ENCODE measurements around the gene NEU1. TPM values are rescaled to one million over a fixed set of nuclear protein-coding genes. Genes with fewer than 3 reads are reported as not detected.
"Not testable (repeated sequence)": the region's sequence is repeated elsewhere in the genome, so short reads cannot be mapped to it uniquely, and the experiment has no call there.

The NEU1 gene
- total and polyA plus RNA-seq, 2 donors: 20.8 to 21.9 TPM

DNA sequence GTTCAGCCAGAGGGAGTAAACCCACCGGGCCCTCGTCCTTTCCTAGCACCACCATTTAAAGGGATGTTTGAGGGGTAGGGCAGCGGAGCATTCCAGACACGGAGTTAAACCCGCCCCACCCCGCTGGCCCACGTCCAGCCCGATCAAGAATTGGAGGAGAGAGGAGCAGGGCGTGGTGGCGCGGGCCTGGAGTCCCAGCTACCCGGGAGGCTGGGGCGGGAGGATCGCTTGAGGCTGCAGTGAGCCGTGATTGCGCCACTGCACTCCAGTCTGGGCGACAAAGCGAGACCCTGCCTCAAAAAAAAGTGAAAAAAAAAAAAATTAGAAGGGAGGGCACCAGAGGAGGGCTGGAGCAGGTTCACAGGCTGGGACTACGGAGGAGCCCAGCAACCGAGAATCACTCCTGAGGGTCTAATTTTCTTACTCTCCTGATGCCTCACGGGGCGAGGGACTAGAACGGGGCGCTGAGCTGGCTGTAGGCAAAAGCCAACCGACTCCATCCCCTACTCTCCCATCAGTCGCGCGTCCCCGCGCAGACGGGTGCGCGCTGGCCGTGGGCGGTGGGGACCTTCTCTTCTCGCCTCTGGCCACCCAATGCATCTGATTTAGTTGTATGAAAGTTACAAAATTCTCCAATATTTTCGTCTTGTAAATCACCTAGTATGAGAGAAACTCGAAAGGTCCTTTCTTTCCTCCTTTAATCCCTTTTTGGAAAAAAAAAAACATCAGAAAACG is 41.2 kb downstream of the NEU1 start:
- H3K9me3 ChIP-seq (ENCODE audit: control insufficient read depth in 2 of 2, insufficient read depth in 1 of 2, low read length in 1 of 2): peaks cover 0 to 8% of the 10 kb centered on the region in 2 donors
- H3K4me1 ChIP-seq (ENCODE audit: control insufficient read depth in 2 of 2, insufficient read depth in 2 of 2, low read length in 2 of 2): peaks cover 11 to 33% of the 10 kb centered on the region in 2 donors

DNA sequence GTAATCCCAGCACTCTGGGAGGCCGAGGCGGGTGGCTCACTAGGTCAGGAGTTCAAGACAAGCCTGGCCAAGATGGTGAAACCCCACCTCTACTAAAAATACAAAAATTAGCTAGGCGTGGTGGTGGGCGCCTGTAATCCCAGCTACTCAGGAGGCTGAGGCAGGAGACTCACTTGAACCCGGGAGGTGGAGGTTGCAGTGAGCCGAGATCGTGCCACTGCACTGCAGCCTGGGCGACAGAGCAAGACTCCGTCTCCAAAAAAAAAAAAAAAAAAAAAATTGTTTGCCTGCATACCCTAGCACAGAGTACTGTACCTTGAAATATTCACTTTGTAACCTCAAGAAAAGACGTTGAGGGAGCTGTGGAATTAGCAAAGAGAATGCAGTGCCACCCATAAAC is 42.2 kb downstream of the NEU1 start:
- H3K4me3 ChIP-seq (ENCODE audit: low read length in 2 of 2); H3K27ac ChIP-seq (ENCODE audit: low read depth in 1 of 2, low read length in 1 of 2); H3K9me3 ChIP-seq (ENCODE audit: control insufficient read depth in 2 of 2, insufficient read depth in 1 of 2, low read length in 1 of 2); DNase-seq (ENCODE audit: low read depth in 6 of 9, low spot score in 9 of 9); H3K36me3 ChIP-seq (ENCODE audit: control insufficient read depth in 2 of 2, insufficient read depth in 2 of 2, low read length in 1 of 2): not testable (repeated sequence)
- WGBS: 97% methylated on average over 10 of the region's 10 CpGs
- Histone ChIP-seq H3K27me3 (ENCODE audit: control insufficient read depth in 2 of 2, insufficient read depth in 1 of 2, low read length in 1 of 2) (peaks cover 0 to 16% of the 10 kb centered on the region in 2 donors), H3K4me1 (ENCODE audit: control insufficient read depth in 2 of 2, insufficient read depth in 2 of 2, low read length in 2 of 2) (peaks cover 9 to 30% of the 10 kb centered on the region in 2 donors)

More for the DNA sequence above, 41.2 kb downstream of the NEU1 start:
- Histone ChIP-seq H3K27ac (ENCODE audit: low read depth in 1 of 2, low read length in 1 of 2) (peak overlapping the region; percentile 85 to 89), H3K36me3 (ENCODE audit: control insufficient read depth in 2 of 2, insufficient read depth in 2 of 2, low read length in 1 of 2) (no peaks in the 10 kb centered on the region), H3K4me3 (ENCODE audit: low read length in 2 of 2) (peak overlapping the region; percentile 79 to 80), H3K27me3 (ENCODE audit: control insufficient read depth in 2 of 2, insufficient read depth in 1 of 2, low read length in 1 of 2) (peaks cover 0 to 13% of the 10 kb centered on the region in 2 donors)
- DNase-seq (ENCODE audit: low read depth in 6 of 9, low spot score in 9 of 9): peak in 2 of 9 donors; percentile 52 to 53
- 14% methylated on average over 39 of the region's 39 CpGs for WGBS

DNA sequence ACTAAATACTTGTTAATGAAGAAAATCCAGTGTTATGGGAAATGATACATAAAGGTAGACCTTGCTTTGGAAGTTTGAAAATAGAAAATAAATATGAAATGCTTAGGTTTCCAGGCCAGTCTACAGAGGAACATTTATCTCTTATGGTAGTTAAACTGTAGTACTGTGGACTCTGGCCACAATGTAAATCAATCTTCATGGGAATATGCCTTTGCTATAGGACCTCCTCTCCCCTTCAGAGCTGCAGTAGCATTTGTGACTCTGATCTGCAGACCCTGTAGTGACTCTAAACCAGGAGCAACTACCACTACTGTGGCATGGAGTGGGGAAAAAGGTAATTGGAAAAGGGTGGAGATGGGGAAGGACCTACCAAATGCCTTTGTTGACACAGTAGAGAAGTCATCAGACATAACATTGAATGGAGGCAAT is 42.7 kb downstream of the NEU1 start:
- H3K4me3 ChIP-seq (ENCODE audit: low read length in 2 of 2): no peak overlapping the region
- H3K4me1 ChIP-seq (ENCODE audit: control insufficient read depth in 2 of 2, insufficient read depth in 2 of 2, low read length in 2 of 2): peaks cover 9 to 34% of the 10 kb centered on the region in 2 donors
- no peaks in the 10 kb centered on the region for H3K36me3 ChIP-seq (ENCODE audit: control insufficient read depth in 2 of 2, insufficient read depth in 2 of 2, low read length in 1 of 2)
- no peak overlapping the region for H3K27ac ChIP-seq (ENCODE audit: low read depth in 1 of 2, low read length in 1 of 2)
- no peak for DNase-seq (ENCODE audit: low read depth in 6 of 9, low spot score in 9 of 9)
- peaks cover 0 to 21% of the 10 kb centered on the region in 2 donors for H3K27me3 ChIP-seq (ENCODE audit: control insufficient read depth in 2 of 2, insufficient read depth in 1 of 2, low read length in 1 of 2)
- peaks cover 0 to 8% of the 10 kb centered on the region in 2 donors for H3K9me3 ChIP-seq (ENCODE audit: control insufficient read depth in 2 of 2, insufficient read depth in 1 of 2, low read length in 1 of 2)

DNA sequence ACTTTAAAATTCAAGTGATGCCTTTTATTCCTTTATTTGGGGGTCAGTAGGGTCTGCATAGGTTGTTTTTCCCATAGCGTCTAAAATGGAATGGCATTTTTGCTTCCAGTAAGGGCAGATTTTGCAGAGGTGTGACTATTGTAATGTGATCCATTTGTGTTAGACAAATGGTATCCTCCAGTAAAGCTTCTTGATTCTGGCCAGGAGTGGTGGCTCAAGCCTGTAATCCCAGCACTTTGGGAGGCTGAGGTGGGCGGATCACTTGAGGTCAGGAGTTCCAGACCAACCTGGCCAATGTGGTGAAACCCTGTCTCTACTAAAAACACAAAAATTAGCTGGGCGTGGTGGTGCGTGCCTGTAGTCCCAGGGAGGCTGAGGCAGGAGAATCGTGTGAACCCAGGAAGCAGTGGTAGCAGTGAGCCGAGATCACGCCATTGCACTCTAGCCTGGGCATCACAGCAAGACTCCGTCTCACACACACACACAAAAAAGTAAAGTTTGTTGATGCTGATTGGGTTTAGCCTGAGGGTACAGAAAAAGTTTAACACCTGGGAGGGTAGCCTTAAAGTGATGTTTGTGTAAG is 44.6 kb downstream of the NEU1 start:
- not testable (repeated sequence) for H3K36me3 ChIP-seq (ENCODE audit: control insufficient read depth in 2 of 2, insufficient read depth in 2 of 2, low read length in 1 of 2); DNase-seq (ENCODE audit: low read depth in 6 of 9, low spot score in 9 of 9)
- Histone ChIP-seq H3K9me3 (ENCODE audit: control insufficient read depth in 2 of 2, insufficient read depth in 1 of 2, low read length in 1 of 2) (peaks cover 0 to 12% of the 10 kb centered on the region in 2 donors), H3K27ac (ENCODE audit: low read depth in 1 of 2, low read length in 1 of 2) (peak overlapping the region; percentile 43 to 50), H3K4me3 (ENCODE audit: low read length in 2 of 2) (peak overlapping the region; percentile 4 to 42), H3K4me1 (ENCODE audit: control insufficient read depth in 2 of 2, insufficient read depth in 2 of 2, low read length in 2 of 2) (peaks cover 15 to 49% of the 10 kb centered on the region in 2 donors), H3K27me3 (ENCODE audit: control insufficient read depth in 2 of 2, insufficient read depth in 1 of 2, low read length in 1 of 2) (peaks cover 0 to 39% of the 10 kb centered on the region in 2 donors)
- WGBS: 75% methylated on average over 8 of the region's 8 CpGs

DNA sequence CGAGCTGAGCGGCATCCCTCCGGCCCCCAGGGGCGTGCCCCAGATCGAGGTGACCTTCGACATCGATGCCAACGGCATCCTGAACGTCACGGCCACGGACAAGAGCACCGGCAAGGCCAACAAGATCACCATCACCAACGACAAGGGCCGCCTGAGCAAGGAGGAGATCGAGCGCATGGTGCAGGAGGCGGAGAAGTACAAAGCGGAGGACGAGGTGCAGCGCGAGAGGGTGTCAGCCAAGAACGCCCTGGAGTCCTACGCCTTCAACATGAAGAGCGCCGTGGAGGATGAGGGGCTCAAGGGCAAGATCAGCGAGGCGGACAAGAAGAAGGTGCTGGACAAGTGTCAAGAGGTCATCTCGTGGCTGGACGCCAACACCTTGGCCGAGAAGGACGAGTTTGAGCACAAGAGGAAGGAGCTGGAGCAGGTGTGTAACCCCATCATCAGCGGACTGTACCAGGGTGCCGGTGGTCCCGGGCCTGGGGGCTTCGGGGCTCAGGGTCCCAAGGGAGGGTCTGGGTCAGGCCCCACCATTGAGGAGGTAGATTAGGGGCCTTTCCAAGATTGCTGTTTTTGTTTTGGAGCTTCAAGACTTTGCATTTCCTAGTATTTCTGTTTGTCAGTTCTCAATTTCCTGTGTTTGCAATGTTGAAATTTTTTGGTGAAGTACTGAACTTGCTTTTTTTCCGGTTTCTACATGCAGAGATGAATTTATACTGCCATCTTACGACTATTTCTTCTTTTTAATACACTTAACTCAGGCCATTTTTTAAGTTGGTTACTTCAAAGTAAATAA is 45.3 kb downstream of the NEU1 start:
- H3K27me3 ChIP-seq (ENCODE audit: control insufficient read depth in 2 of 2, insufficient read depth in 1 of 2, low read length in 1 of 2): peaks cover 0 to 39% of the 10 kb centered on the region in 2 donors
- peaks cover 12 to 45% of the 10 kb centered on the region in 2 donors for H3K4me1 ChIP-seq (ENCODE audit: control insufficient read depth in 2 of 2, insufficient read depth in 2 of 2, low read length in 2 of 2)
- H3K36me3 ChIP-seq (ENCODE audit: control insufficient read depth in 2 of 2, insufficient read depth in 2 of 2, low read length in 1 of 2): not testable (repeated sequence)
- whole genome bisulfite sequencing: 33% methylated on average over 15 of the region's 37 CpGs
- H3K9me3 ChIP-seq (ENCODE audit: control insufficient read depth in 2 of 2, insufficient read depth in 1 of 2, low read length in 1 of 2): peaks cover 0 to 12% of the 10 kb centered on the region in 2 donors
- DNase-seq (ENCODE audit: low read depth in 6 of 9, low spot score in 9 of 9): peak in 1 of 9 donors; percentile 57
- H3K4me3 ChIP-seq (ENCODE audit: low read length in 2 of 2): peak overlapping the region in 1 of 2 donors; percentile 42
- peak overlapping the region; percentile 50 to 91 for H3K27ac ChIP-seq (ENCODE audit: low read depth in 1 of 2, low read length in 1 of 2)

DNA sequence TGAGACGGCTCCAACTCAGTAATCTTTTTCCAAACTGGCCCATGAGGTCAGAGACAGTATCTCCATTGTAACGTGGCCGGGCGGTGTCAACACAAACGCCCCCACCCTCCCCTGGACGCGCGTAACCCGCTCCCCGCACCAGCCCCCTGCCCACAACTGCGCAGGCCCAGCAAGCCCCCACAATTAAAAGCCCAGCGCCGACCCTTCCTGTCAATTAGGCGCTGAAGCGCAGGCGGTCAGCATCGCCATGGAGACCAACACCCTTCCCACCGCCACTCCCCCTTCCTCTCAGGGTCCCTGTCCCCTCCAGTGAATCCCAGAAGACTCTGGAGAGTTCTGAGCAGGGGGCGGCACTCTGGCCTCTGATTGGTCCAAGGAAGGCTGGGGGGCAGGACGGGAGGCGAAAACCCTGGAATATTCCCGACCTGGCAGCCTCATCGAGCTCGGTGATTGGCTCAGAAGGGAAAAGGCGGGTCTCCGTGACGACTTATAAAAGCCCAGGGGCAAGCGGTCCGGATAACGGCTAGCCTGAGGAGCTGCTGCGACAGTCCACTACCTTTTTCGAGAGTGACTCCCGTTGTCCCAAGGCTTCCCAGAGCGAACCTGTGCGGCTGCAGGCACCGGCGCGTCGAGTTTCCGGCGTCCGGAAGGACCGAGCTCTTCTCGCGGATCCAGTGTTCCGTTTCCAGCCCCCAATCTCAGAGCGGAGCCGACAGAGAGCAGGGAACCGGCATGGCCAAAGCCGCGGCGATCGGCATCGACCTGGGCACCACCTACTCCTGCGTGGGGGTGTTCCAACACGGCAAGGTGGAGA is 47.4 kb downstream of the NEU1 start, which contains the start of the genes HSPA1A and HSPA1L:
HSPA1A (plus strand) TSS at position 519 of the 814 bp plus-strand sequence; CDS start at position 733, 214 bp downstream.
HSPA1L (minus strand) TSS at position 259 of the 814 bp plus-strand sequence. CDS start 3,311 bp downstream, outside the sequence.
- Histone ChIP-seq H3K36me3 (ENCODE audit: control insufficient read depth in 2 of 2, insufficient read depth in 2 of 2, low read length in 1 of 2) (peaks cover 0 to 4% of the 10 kb centered on the region in 2 donors), H3K27ac (ENCODE audit: low read depth in 1 of 2, low read length in 1 of 2) (peak within 1 kb of the TSS; percentile 82 to 91), H3K9me3 (ENCODE audit: control insufficient read depth in 2 of 2, insufficient read depth in 1 of 2, low read length in 1 of 2) (peaks cover 0 to 4% of the 10 kb centered on the region in 2 donors), H3K4me1 (ENCODE audit: control insufficient read depth in 2 of 2, insufficient read depth in 2 of 2, low read length in 2 of 2) (peaks cover 6 to 34% of the 10 kb centered on the region in 2 donors), H3K4me3 (ENCODE audit: low read length in 2 of 2) (peak within 1 kb of the TSS; percentile 45 to 64), H3K27me3 (ENCODE audit: control insufficient read depth in 2 of 2, insufficient read depth in 1 of 2, low read length in 1 of 2) (peaks cover 0 to 29% of the 10 kb centered on the region in 2 donors)
- DNase-seq (ENCODE audit: low read depth in 6 of 9, low spot score in 9 of 9): peak in 3 of 9 donors; percentile 42 to 74 (median 60)
- WGBS: under 1% methylated on average over 56 of the region's 56 CpGs

DNA sequence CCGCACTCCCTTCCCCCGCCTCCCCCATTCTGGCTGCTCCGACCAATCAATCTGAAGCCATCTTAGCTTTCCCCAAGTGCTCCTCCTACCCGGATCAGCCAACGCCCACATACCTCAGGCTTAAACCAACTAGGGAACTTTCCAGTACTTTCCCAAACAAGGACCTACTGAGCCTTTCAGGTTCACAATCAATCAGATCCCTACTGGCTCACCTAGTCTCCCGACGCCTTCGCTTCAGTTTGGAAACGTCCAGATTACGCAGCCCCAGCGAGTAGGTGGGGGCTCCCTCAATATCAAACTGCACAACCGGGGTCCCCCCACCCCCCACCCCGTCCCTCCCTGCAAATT is 48.0 kb downstream of the NEU1 start:
- peak overlapping the region; percentile 45 to 64 for H3K4me3 ChIP-seq (ENCODE audit: low read length in 2 of 2)
- H3K36me3 ChIP-seq (ENCODE audit: control insufficient read depth in 2 of 2, insufficient read depth in 2 of 2, low read length in 1 of 2): peaks cover 0 to 7% of the 10 kb centered on the region in 2 donors
- H3K9me3 ChIP-seq (ENCODE audit: control insufficient read depth in 2 of 2, insufficient read depth in 1 of 2, low read length in 1 of 2): peaks cover 0 to 4% of the 10 kb centered on the region in 2 donors
- H3K4me1 ChIP-seq (ENCODE audit: control insufficient read depth in 2 of 2, insufficient read depth in 2 of 2, low read length in 2 of 2): peaks cover 6 to 34% of the 10 kb centered on the region in 2 donors
- peaks cover 0 to 29% of the 10 kb centered on the region in 2 donors for H3K27me3 ChIP-seq (ENCODE audit: control insufficient read depth in 2 of 2, insufficient read depth in 1 of 2, low read length in 1 of 2)
- peak overlapping the region; percentile 82 to 91 for H3K27ac ChIP-seq (ENCODE audit: low read depth in 1 of 2, low read length in 1 of 2)
- under 1% methylated on average over 13 of the region's 13 CpGs for WGBS
- peak in 3 of 9 donors; percentile 63 to 79 (median 69) for DNase-seq (ENCODE audit: low read depth in 6 of 9, low spot score in 9 of 9)

DNA sequence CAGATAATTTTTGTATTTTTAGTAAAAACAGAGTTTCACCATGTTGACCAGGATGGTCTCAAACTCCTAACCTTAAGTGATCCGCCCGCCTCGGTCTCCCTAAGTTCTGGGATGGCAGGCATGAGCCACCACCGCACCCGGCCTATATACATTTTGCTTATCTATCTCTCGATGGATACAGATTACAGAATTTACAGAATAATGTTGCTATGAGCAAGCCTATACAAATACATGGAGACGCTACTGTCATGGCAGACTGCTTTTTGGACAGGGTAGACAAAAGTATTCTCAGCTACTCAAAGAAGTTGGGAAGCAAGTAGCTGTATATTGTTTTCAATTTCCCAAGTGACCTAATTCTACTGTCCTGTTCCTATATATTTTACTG is 49.2 kb downstream of the NEU1 start:
- no peak overlapping the region for H3K4me3 ChIP-seq (ENCODE audit: low read length in 2 of 2)
- H3K27ac ChIP-seq (ENCODE audit: low read depth in 1 of 2, low read length in 1 of 2): peak overlapping the region in 1 of 2 donors; percentile 70
- H3K9me3 ChIP-seq (ENCODE audit: control insufficient read depth in 2 of 2, insufficient read depth in 1 of 2, low read length in 1 of 2): peaks cover 0 to 4% of the 10 kb centered on the region in 2 donors

More for the DNA sequence above, 49.2 kb downstream of the NEU1 start:
- 97% methylated on average over 7 of the region's 7 CpGs for WGBS
- Histone ChIP-seq H3K4me1 (ENCODE audit: control insufficient read depth in 2 of 2, insufficient read depth in 2 of 2, low read length in 2 of 2) (peaks cover 6 to 31% of the 10 kb centered on the region in 2 donors), H3K36me3 (ENCODE audit: control insufficient read depth in 2 of 2, insufficient read depth in 2 of 2, low read length in 1 of 2) (peaks cover 0 to 8% of the 10 kb centered on the region in 2 donors), H3K27me3 (ENCODE audit: control insufficient read depth in 2 of 2, insufficient read depth in 1 of 2, low read length in 1 of 2) (peaks cover 0 to 26% of the 10 kb centered on the region in 2 donors)
- DNase-seq (ENCODE audit: low read depth in 6 of 9, low spot score in 9 of 9): no peak
